GM12878 (cell line): ENCODE measurements around the gene UNC5B. TPM values are rescaled to one million over a fixed set of nuclear protein-coding genes. Genes with fewer than 3 reads are reported as not detected.

Experiments
- ATAC-seq: fragments of 200-7000 bp; cut with Tn5 transposase; 3 replicates; pipeline ENCODE4 v1.9.1; 2020; ENCODE audit warnings: mild to moderate bottlenecking, moderate library complexity
- BruUV-seq: library from RNA; stranded (reverse); fragments of 400-500 nt; replicated peaks from 2 replicates; lab custom pipeline; 2021; lab: Mats Ljungman, UMichigan
- CTCF ChIA-PET: fragments of 300-600 bp; sonication (Branson Sonifier 250); formaldehyde crosslinking; extraction: SDS; loops from one replicate; lab custom pipeline; 2021; ENCODE audit warnings: inconsistent platforms; lab: Yijun Ruan, JAX
- POLR2A ChIA-PET: fragments of 350-600 bp; formaldehyde crosslinking; extraction: SDS; loops from one replicate; lab custom pipeline; 2021; ENCODE audit warnings: inconsistent platforms; lab: Charles Lee
- RAD21 ChIA-PET: fragments of 300-600 bp; sonication (Branson Sonifier 250); formaldehyde crosslinking; loops from one replicate; lab custom pipeline; 2023; ENCODE audit warnings: antibody characterized with exemption; ENCODE audit not compliant: unreplicated experiment; lab: Charles Lee
- SMC1A ChIA-PET: fragments of 300-600 bp; sonication (Branson Sonifier 250); formaldehyde crosslinking; loops from one replicate; lab custom pipeline; 2023; ENCODE audit not compliant: unreplicated experiment, uncharacterized antibody; lab: Charles Lee
- DNase-seq: peaks from one replicate; pipeline ENCODE4 v3.0.0-alpha.2; 2011; ENCODE audit warnings: low read depth, low spot score
- FAIRE-seq: peaks from 3 replicates; lab custom pipeline; 2011; peaks lifted over from hg19 to GRCh38; lab: Jason Lieb, UNC
- H2AFZ ChIP-seq: 2 replicates; pipeline ENCODE4 v1.6.0; 2011; ENCODE audit warnings: low read depth, low read length, control low read depth; ENCODE audit not compliant: control insufficient read depth
- H3K27ac ChIP-seq: 2 replicates; pipeline ENCODE4 v1.5.1; 2011; ENCODE audit warnings: control low read depth; ENCODE audit not compliant: control insufficient read depth, insufficient read depth
- H3K27me3 ChIP-seq, 2 experiments: replicated peaks in 1 of 2; 2 replicates each; pipeline versions ENCODE4 v1.6.0 to v1.6.1; 2011; ENCODE audit warnings: low read length in 1 of 2; ENCODE audit not compliant: control insufficient read depth in 2 of 2, insufficient read depth in 2 of 2
- H3K36me3 ChIP-seq, 2 experiments: 2 replicates each; pipeline ENCODE4 v1.5.1; 2011; ENCODE audit warnings: low read length in 1 of 2; ENCODE audit not compliant: control insufficient read depth in 2 of 2, insufficient read depth in 2 of 2
- H3K4me1 ChIP-seq: 2 replicates; pipeline ENCODE4 v1.6.1; 2011; ENCODE audit warnings: mild to moderate bottlenecking, low read length, moderate library complexity, mixed read lengths; ENCODE audit not compliant: control insufficient read depth, insufficient read depth
- H3K4me2 ChIP-seq: 2 replicates; pipeline ENCODE4 v1.6.0; 2011; ENCODE audit warnings: control low read depth; ENCODE audit not compliant: control insufficient read depth, insufficient read depth
- H3K4me3 ChIP-seq: fragments of 200-600 bp; sonication (generic); 2 replicates; pipeline ENCODE4 v1.5.1; 2016
- H3K79me2 ChIP-seq: 2 replicates; pipeline ENCODE4 v1.6.0; 2011; ENCODE audit warnings: low read length; ENCODE audit not compliant: control insufficient read depth, insufficient read depth
- H3K9ac ChIP-seq: 2 replicates; pipeline ENCODE4 v1.8.0; 2011; ENCODE audit warnings: low read length, control low read depth, mixed read lengths; ENCODE audit not compliant: control insufficient read depth, insufficient read depth
- H3K9me3 ChIP-seq: replicated peaks from 3 replicates; pipeline ENCODE4 v1.5.1; 2011; ENCODE audit warnings: mild to moderate bottlenecking, low read length; ENCODE audit not compliant: control insufficient read depth, insufficient read depth
- H4K20me1 ChIP-seq: 2 replicates; pipeline ENCODE4 v1.6.0; 2011; ENCODE audit not compliant: control insufficient read depth, insufficient read depth
- IRF4 ChIP-seq: IDR thresholded peaks from 2 replicates; pipeline ENCODE4 v1.6.1; 2011; ENCODE audit warnings: low read depth, low read length
- KLF5 ChIP-seq: fragments of 450-650 bp; IDR thresholded peaks from 2 replicates; pipeline ENCODE4 v1.6.1; 2014; ENCODE audit warnings: mild to moderate bottlenecking; ENCODE audit not compliant: partially characterized antibody
- NR2C1 ChIP-seq: fragments of 450-650 bp; IDR thresholded peaks from 2 replicates; pipeline ENCODE4 v1.6.1; 2017; ENCODE audit warnings: antibody characterized with exemption, mild to moderate bottlenecking, moderate library complexity
- WGBS: methylation state at CpG from one replicate; pipeline ENCODE4 v1.1.6; 2016; ENCODE audit warnings: low lambda C conversion rate; ENCODE audit not compliant: insufficient replicate concordance, insufficient coverage; ENCODE audit errors: missing lambda C conversion rate; 5-methylcytosine and 5-hydroxymethylcytosine counted together
- in situ Hi-C: fragments of 300-500 bp; cut with MboI; formaldehyde crosslinking; loops from 9 replicates; pipeline ENCODE4 v1.14.3; 2018; ENCODE audit warnings: mixed read lengths
- intact Hi-C: fragments of 100-400 bp; cut with micrococcal nuclease; formaldehyde crosslinking; loops from one replicate; pipeline ENCODE4 v1.14.2; 2022; ENCODE audit not compliant: unreplicated experiment
- polyA plus RNA-seq, 11 experiments: library from polyadenylated mRNA; depleted of rRNA in 4 of 11; unstranded in 6 of 11; stranded (reverse) in 5 of 11; fragments of >200 nt; fragmentation: Nextera tagmentation in 4 of 11; fragmentation: Illumina TruSeq in 1 of 11; extraction: Ambion mirVana in 4 of 11; extraction: Trizol in 1 of 11; gene quantifications; 1 replicate in 1 of 11; 2 replicates in 10 of 11; pipeline versions ENCODE4 v1.2.1 to v1.2.3, GENCODE V29; 2011 to 2016; ENCODE audit warnings: inconsistent platforms in 2 of 11, missing spikeins in 2 of 11, low read depth in 1 of 11
- total RNA-seq, 4 experiments: library from RNA; depleted of rRNA in 3 of 4; stranded (reverse); fragments of >200 nt in 3 of 4; fragmentation: Illumina TruSeq in 1 of 4; extraction: Trizol in 1 of 4; gene quantifications; 2 replicates each; pipeline versions ENCODE4 v1.2.1 to v1.2.3, GENCODE V29; 2013 to 2021
- TF ChIP-seq, protein P1 (sequence below): fragments of 450-650 bp; IDR thresholded peaks from 2 replicates; pipeline ENCODE4 v1.6.1; 2018; ENCODE audit warnings: mild to moderate bottlenecking, low read depth, moderate library complexity; ENCODE audit not compliant: partially characterized antibody

UNC5B gene
- total and polyA plus RNA-seq, 10 of the 15 experiments (the other 5 are each of a cell fraction or from before 2014, with no cell fraction given): 0.03 to 0.08 TPM; not detected in 8

- Histone ChIP-seq H3K79me2 (no peaks in the 10 kb centered on the region), H3K4me3 (no peak overlapping the region), H2AFZ (no peak overlapping the region), H3K27ac (no peak overlapping the region), H3K36me3 (no peaks in the 10 kb centered on the region), H3K4me1 (no peaks in the 10 kb centered on the region), H3K9me3 (no peaks in the 10 kb centered on the region), H3K27me3 (peaks cover 0 to 2% of the 10 kb centered on the region in 2 experiments; a peak in 3 of 4 replicates), H3K9ac (no peak overlapping the region), H3K4me2 (no peak overlapping the region), H4K20me1 (no peaks in the 10 kb centered on the region)
- WGBS: 31% methylated on average over 4 of the region's 4 CpGs
- DNase-seq: no peak
- CTCF ChIA-PET: interaction anchor here (0.9 kb wide), 1 partner anchor 336 kb away, joined by 3 read pairs; no protein-coding TSS in a partner anchor
- in situ Hi-C loops: no loop called here
- ATAC-seq: no peak
- TF ChIP-seq KLF5 (no peak), NR2C1 (no peak), IRF4 (no peak)
- TF ChIP-seq, protein P1, sequence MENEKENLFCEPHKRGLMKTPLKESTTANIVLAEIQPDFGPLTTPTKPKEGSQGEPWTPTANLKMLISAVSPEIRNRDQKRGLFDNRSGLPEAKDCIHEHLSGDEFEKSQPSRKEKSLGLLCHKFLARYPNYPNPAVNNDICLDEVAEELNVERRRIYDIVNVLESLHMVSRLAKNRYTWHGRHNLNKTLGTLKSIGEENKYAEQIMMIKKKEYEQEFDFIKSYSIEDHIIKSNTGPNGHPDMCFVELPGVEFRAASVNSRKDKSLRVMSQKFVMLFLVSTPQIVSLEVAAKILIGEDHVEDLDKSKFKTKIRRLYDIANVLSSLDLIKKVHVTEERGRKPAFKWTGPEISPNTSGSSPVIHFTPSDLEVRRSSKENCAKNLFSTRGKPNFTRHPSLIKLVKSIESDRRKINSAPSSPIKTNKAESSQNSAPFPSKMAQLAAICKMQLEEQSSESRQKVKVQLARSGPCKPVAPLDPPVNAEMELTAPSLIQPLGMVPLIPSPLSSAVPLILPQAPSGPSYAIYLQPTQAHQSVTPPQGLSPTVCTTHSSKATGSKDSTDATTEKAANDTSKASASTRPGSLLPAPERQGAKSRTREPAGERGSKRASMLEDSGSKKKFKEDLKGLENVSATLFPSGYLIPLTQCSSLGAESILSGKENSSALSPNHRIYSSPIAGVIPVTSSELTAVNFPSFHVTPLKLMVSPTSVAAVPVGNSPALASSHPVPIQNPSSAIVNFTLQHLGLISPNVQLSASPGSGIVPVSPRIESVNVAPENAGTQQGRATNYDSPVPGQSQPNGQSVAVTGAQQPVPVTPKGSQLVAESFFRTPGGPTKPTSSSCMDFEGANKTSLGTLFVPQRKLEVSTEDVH: no peak
- RAD21 ChIA-PET: no interaction called here
- intact Hi-C loops: no loop called here
- no TSS peak for BruUV-seq
- SMC1A ChIA-PET: interaction anchor here (0.6 kb wide), 1 partner anchor 326 kb away, joined by 4 read pairs; no protein-coding TSS in a partner anchor
- POLR2A ChIA-PET: no interaction called here
- FAIRE-seq: no peak
Observed at GRCh38 chr10:71238626-71239025, 26.3 kb downstream of the UNC5B start.
